A673 (cell line): Measurements from ENCODE around the gene PHF21A. TPM values are rescaled to one million over a fixed set of nuclear protein-coding genes. Genes with fewer than 3 reads are reported as not detected.

ENCODE experiments used
- BruUV-seq: library from RNA; stranded (reverse); fragments of 400-500 nt; replicated peaks from 2 replicates; lab custom pipeline; 2021; lab: Mats Ljungman, UMichigan
- CTCF ChIA-PET: fragments of 300-600 bp; sonication (Branson Sonifier 250); formaldehyde crosslinking; loops from one replicate; lab custom pipeline; 2022; ENCODE audit warnings: antibody characterized with exemption; lab: Charles Lee
- POLR2A ChIA-PET: fragments of 300-600 bp; sonication (Branson Sonifier 250); formaldehyde crosslinking; loops from one replicate; lab custom pipeline; 2022; ENCODE audit warnings: antibody characterized with exemption; ENCODE audit not compliant: low non-redundant PET; lab: Charles Lee
- DNase-seq: peaks from one replicate; pipeline ENCODE4 v3.0.0-alpha.2; 2015; ENCODE audit warnings: low spot score
- H3K27ac ChIP-seq: fragments of 200-600 bp; sonication (generic); 2 replicates; pipeline ENCODE4 v1.5.1; 2016; ENCODE audit warnings: mixed run types, low read depth, mild to moderate bottlenecking, mixed read lengths, antibody characterized with exemption, low read length; ENCODE audit not compliant: poor library complexity, severe bottlenecking
- H3K27me3 ChIP-seq: fragments of 200-600 bp; sonication (generic); replicated peaks from 2 replicates; pipeline ENCODE4 v1.6.1; 2017; ENCODE audit warnings: mixed run types, low read depth, mild to moderate bottlenecking, mixed read lengths, antibody characterized with exemption, low read length; ENCODE audit not compliant: insufficient read depth, poor library complexity
- H3K36me3 ChIP-seq: fragments of 200-600 bp; sonication (generic); 2 replicates; pipeline ENCODE4 v1.6.1; 2016; ENCODE audit warnings: mixed run types, mild to moderate bottlenecking, mixed read lengths, antibody characterized with exemption, low read length; ENCODE audit not compliant: insufficient read depth, poor library complexity, severe bottlenecking
- H3K4me1 ChIP-seq: fragments of 200-600 bp; sonication (generic); 2 replicates; pipeline ENCODE4 v1.6.1; 2017; ENCODE audit warnings: mixed run types, mild to moderate bottlenecking, mixed read lengths, antibody characterized with exemption, low read length; ENCODE audit not compliant: insufficient read depth, poor library complexity, severe bottlenecking
- H3K4me3 ChIP-seq: fragments of 200-600 bp; sonication (generic); 2 replicates; pipeline ENCODE4 v1.5.1; 2016; ENCODE audit warnings: low read depth, mixed run types, mild to moderate bottlenecking, mixed read lengths, low read length; ENCODE audit not compliant: poor library complexity, severe bottlenecking
- H3K9me3 ChIP-seq: fragments of 200-600 bp; sonication (generic); 2 replicates; pipeline ENCODE4 v1.6.1; 2016; ENCODE audit warnings: mixed run types, low read depth, mild to moderate bottlenecking, mixed read lengths, antibody characterized with exemption, low read length; ENCODE audit not compliant: poor library complexity, severe bottlenecking
- CTCF ChIP-seq: fragments of 300-800, 200-600 bp; sonication (generic); conservative IDR thresholded peaks from 2 replicates; pipeline ENCODE4 v1.5.1; 2017; ENCODE audit warnings: low read depth, mild to moderate bottlenecking, antibody characterized with exemption, low read length, moderate library complexity, mixed read lengths
- EZH2 ChIP-seq: fragments of 200-600 bp; sonication (generic); IDR thresholded peaks from 2 replicates; pipeline ENCODE4 v1.6.1; 2017; ENCODE audit warnings: borderline replicate concordance, low read depth, mild to moderate bottlenecking, mixed read lengths, antibody characterized with exemption, low read length; ENCODE audit not compliant: poor library complexity, severe bottlenecking
- intact Hi-C: fragments of 100-400 bp; cut with micrococcal nuclease; formaldehyde crosslinking; loops from one replicate; pipeline ENCODE4 v1.10.0; 2022; ENCODE audit not compliant: unreplicated experiment
- total RNA-seq: library from RNA; stranded (reverse); gene quantifications from 2 replicates; pipeline ENCODE4 v1.2.3, GENCODE V29; 2021

Gene PHF21A
- total RNA-seq, 1 experiment from 2014 or later = 77.2 TPM

DNA sequence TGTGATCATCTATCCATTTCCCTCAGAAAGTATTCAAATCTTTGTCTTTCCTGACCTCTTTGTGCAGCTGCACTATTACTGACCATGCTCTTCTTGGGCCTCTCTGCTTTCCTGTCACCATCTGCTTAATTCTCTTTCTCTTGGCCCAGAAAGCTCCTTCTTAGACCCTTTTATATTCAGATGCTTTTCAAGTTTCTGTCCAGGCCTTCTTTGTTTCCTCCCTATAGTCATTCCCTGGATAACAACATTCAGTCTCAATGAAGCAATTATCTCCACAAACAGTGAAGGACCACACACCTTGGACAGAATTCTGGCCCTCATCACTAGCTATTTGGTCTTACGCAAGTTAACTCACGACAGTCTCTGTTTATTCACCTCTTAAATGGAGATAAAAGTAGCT is 109.1 kb downstream of the PHF21A start:
- BruUV-seq = no TSS peak
- no peaks in the 10 kb centered on the region for H3K27me3 ChIP-seq
- no peaks in the 10 kb centered on the region for H3K36me3 ChIP-seq
- POLR2A ChIA-PET = no interaction called here
- CTCF ChIA-PET = no interaction called here
- no peak for DNase-seq
- no peaks in the 10 kb centered on the region for H3K4me1 ChIP-seq
- no peak for TF ChIP-seq EZH2
- H3K27ac ChIP-seq = no peak overlapping the region
- intact Hi-C loops = loop anchor here (5.0 kb wide), 1 partner anchor 50 kb away; no protein-coding TSS in a partner anchor
- peaks cover 4% of the 10 kb centered on the region for H3K9me3 ChIP-seq
- no peak overlapping the region for H3K4me3 ChIP-seq

GRCh38 chr11:46010100-46010499 is 111.2 kb downstream of the PHF21A start:
- Histone ChIP-seq H3K9me3 (peaks cover 4% of the 10 kb centered on the region), H3K4me3 (no peak overlapping the region), H3K36me3 (no peaks in the 10 kb centered on the region), H3K27ac (no peak overlapping the region), H3K27me3 (no peaks in the 10 kb centered on the region), H3K4me1 (peaks cover 3% of the 10 kb centered on the region)
- ChIA-PET CTCF (interaction anchor here (1.6 kb wide), 1 partner anchor 45 kb away, joined by 4 read pairs; no protein-coding TSS in a partner anchor), POLR2A (no interaction called here)
- no peak for TF ChIP-seq EZH2
- no peak for TF ChIP-seq CTCF
- intact Hi-C loops = loop anchor here (5.0 kb wide), 1 partner anchor 52 kb away; no protein-coding TSS in a partner anchor
- BruUV-seq = no TSS peak
- no peak for DNase-seq

DNA sequence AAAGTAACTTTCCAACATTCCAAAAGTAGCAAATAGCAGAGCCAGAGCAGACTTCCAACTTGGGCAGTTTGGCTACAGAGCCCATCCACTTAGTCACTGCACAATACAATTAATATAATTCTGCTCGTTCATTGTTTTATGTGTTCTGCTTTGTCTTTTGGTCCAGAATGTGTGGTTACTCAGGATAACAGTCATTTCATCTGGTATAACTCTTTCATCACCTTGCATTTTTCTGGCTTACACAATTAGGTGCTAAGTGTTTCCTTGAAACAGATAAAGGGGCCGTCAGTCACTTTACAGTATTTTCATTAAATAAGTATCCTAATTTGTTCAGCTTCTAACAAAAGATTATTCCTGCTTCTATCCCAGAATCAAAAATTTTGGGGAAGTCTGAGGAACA is 111.6 kb downstream of the PHF21A start:
- ChIA-PET CTCF (interaction anchor here (1.6 kb wide), 1 partner anchor 44 kb away, joined by 4 read pairs; no protein-coding TSS in a partner anchor), POLR2A (no interaction called here)
- no TSS peak for BruUV-seq

More for the DNA sequence above, 111.6 kb downstream of the PHF21A start:
- Histone ChIP-seq H3K4me1 (peaks cover 3% of the 10 kb centered on the region), H3K27me3 (no peaks in the 10 kb centered on the region), H3K9me3 (peaks cover 4% of the 10 kb centered on the region), H3K36me3 (no peaks in the 10 kb centered on the region), H3K4me3 (no peak overlapping the region), H3K27ac (no peak overlapping the region)
- no peak for DNase-seq
- intact Hi-C loops = loop anchor here (5.0 kb wide), 1 partner anchor 53 kb away; no protein-coding TSS in a partner anchor
- TF ChIP-seq CTCF (no peak), EZH2 (no peak)
